Measurements from ENCODE around the gene ARL10. TPM values are rescaled to one million over a fixed set of nuclear protein-coding genes. Genes with fewer than 3 reads are reported as not detected.

The ARL10 gene
- polyA plus RNA-seq, 1 of the 3 experiments (the other 2 are of a cell fraction) = 4.6 TPM

DNA sequence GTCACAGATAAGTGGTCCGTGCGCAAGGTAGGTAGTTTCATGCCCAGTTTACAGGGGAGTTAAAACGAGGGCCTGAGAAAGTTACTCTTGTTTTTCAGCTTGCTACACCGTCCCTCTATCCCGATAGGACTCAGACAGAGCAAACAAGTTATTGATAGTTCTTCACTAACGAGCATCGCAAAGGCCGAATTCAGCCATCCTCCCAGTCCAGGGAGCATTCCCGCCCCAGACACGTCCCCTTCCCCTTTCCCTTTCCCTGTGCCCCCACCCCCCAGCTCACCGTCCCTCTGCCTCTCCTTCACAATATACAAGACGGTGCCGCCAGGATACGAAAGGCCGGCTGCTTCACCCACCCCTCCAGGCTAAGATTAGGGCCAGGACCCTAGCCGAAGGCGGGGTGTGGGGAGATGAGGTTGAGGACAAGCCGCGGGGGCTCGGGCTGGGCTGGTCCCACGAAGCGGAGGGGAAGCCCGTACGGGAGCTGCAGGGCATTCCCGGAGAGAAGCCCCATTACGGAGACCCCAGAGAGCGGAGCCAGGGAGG lies 4.3 kb upstream of the ARL10 start:
- H3K36me3 ChIP-seq (replicated peaks in 1 of 2; ENCODE audit: control insufficient read depth in 1 of 2, insufficient read depth in 2 of 2, low read length in 1 of 2) = peaks cover 19 to 21% of the 10 kb centered on the region in 2 experiments
- TF ChIP-seq, protein P1, sequence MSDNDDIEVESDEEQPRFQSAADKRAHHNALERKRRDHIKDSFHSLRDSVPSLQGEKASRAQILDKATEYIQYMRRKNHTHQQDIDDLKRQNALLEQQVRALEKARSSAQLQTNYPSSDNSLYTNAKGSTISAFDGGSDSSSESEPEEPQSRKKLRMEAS (IDR thresholded peaks at IDR 0.05; ENCODE audit: low read depth) = no peak
- TF ChIP-seq RAD21 (IDR thresholded peaks at IDR 0.05; ENCODE audit: low read length) = no peak
- TF ChIP-seq NFIC (IDR thresholded peaks at IDR 0.05; ENCODE audit: borderline replicate concordance) = no peak
- TF ChIP-seq POLR2AphosphoS5 (IDR thresholded peaks at IDR 0.05; ENCODE audit: low read depth, low read length) = no peak
- TF ChIP-seq, protein P2, sequence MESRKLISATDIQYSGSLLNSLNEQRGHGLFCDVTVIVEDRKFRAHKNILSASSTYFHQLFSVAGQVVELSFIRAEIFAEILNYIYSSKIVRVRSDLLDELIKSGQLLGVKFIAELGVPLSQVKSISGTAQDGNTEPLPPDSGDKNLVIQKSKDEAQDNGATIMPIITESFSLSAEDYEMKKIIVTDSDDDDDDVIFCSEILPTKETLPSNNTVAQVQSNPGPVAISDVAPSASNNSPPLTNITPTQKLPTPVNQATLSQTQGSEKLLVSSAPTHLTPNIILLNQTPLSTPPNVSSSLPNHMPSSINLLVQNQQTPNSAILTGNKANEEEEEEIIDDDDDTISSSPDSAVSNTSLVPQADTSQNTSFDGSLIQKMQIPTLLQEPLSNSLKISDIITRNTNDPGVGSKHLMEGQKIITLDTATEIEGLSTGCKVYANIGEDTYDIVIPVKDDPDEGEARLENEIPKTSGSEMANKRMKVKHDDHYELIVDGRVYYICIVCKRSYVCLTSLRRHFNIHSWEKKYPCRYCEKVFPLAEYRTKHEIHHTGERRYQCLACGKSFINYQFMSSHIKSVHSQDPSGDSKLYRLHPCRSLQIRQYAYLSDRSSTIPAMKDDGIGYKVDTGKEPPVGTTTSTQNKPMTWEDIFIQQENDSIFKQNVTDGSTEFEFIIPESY (IDR thresholded peaks at IDR 0.05; ENCODE audit: borderline replicate concordance, low read depth) = no peak
- TF ChIP-seq FOXM1 (IDR thresholded peaks at IDR 0.05; ENCODE audit: low read depth) = no peak
- no peak for TF ChIP-seq EP300 (IDR thresholded peaks at IDR 0.05; ENCODE audit: borderline replicate concordance in 1 of 2, low read depth in 1 of 2, low read length in 1 of 2)
- peaks cover 32% of the 10 kb centered on the region for H4K20me1 ChIP-seq (ENCODE audit: insufficient read depth)
- no peaks in the 10 kb centered on the region for H3K27me3 ChIP-seq (ENCODE audit: insufficient read depth)
- WGBS (ENCODE audit: low lambda C conversion rate) = 4% methylated on average over 26 of the region's 27 CpGs
- H2AFZ ChIP-seq (ENCODE audit: low read depth) = peak overlapping the region; percentile 76
- H3K4me3 ChIP-seq (ENCODE audit: low read depth in 2 of 2, low read length in 1 of 2) = peak overlapping the region; percentile 80 to 98
- H3K79me2 ChIP-seq (ENCODE audit: insufficient read depth) = peaks cover 56% of the 10 kb centered on the region
- H3K4me2 ChIP-seq = peak overlapping the region; percentile 91
- DNase-seq = no peak
- H3K9ac ChIP-seq = peak overlapping the region; percentile 88
- H3F3A ChIP-seq (replicated peaks; ENCODE audit: insufficient read depth) = peaks cover 3% of the 10 kb centered on the region
- CTCF ChIA-PET = interaction anchor here (1.6 to 1.9 kb wide), 2 partner anchors 27 to 31 kb away, joined by 3 to 7 read pairs; partner anchors contain the start of genes HIGD2A and NOP16
- peak overlapping the region; percentile 50 to 80; a peak in 3 of 4 replicates for H3K27ac ChIP-seq (ENCODE audit: low read depth in 2 of 2, low read length in 1 of 2)
- H3K9me2 ChIP-seq = no peaks in the 10 kb centered on the region
- POLR2A ChIA-PET = interaction anchor here (0.7 to 1.9 kb wide), 7 partner anchors 9 to 56 kb away, joined by 3 to 7 read pairs (median 5); partner anchors contain the start of genes CLTB, HIGD2A and NOP16
- no peaks in the 10 kb centered on the region for H3K9me3 ChIP-seq
- peaks cover 0 to 13% of the 10 kb centered on the region in 2 experiments; a peak in 1 of 4 replicates for H3K4me1 ChIP-seq (ENCODE audit: control insufficient read depth in 1 of 2, insufficient read depth in 2 of 2, low read depth in 1 of 2, low read length in 1 of 2)

DNA sequence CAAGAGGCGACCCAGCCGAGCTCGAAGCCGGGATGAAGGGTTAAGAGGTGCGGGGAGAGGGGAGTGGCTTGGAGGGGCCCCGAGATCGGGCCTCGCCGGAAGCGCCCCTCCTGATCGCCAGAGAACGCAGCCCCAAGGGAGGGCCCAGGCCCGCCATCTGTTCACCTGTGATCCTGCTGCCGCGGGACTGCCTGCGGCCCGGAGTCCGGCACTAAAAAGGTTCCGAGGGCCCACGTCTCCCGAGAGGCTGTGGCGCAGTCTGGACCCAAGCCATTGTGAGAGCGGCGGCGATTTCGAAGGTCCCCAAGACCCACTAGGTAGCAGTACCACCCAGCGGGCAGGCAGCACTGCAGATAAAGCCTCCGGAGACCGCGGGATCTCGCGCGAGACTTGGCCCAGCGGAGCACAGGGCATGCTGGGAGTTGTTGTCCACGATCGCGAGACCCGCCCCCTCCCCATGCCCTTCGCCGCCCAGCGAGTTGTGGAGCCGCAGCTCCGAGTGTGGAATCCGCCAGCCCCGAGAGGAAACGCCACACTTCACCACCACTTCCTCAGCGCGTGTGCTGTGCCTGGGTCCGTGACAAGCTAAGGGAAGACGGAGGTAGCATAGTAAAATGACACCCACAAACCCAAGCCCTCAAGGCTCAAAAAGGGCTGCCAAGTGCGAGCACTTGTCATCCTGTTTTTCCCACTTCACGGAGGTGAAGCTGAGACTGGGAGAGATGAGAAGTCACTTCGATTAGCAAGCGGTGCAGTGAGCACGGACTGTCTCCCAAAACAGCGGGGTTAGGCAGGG lies 3.7 kb upstream of the ARL10 start, which contains the start of gene KIAA1191:
Gene KIAA1191, minus strand, starts transcription at position 328 of the 796 bp plus-strand sequence. CDS start 2,256 bp downstream, outside the sequence.
- Histone ChIP-seq H3K4me3 (ENCODE audit: low read depth in 2 of 2, low read length in 1 of 2) (peak within 1 kb of the TSS; percentile 80 to 98), H3K9ac (peak within 1 kb of the TSS; percentile 88), H2AFZ (ENCODE audit: low read depth) (peak within 1 kb of the TSS; percentile 76), H3K27me3 (ENCODE audit: insufficient read depth) (no peaks in the 10 kb centered on the region), H3K4me1 (ENCODE audit: control insufficient read depth in 1 of 2, insufficient read depth in 2 of 2, low read depth in 1 of 2, low read length in 1 of 2) (peaks cover 0 to 18% of the 10 kb centered on the region in 2 experiments; a peak in 1 of 4 replicates), H3K27ac (ENCODE audit: low read depth in 2 of 2, low read length in 1 of 2) (peak within 1 kb of the TSS; percentile 50 to 80; a peak in 3 of 4 replicates), H3K79me2 (ENCODE audit: insufficient read depth) (peaks cover 49% of the 10 kb centered on the region), H3K36me3 (replicated peaks in 1 of 2; ENCODE audit: control insufficient read depth in 1 of 2, insufficient read depth in 2 of 2, low read length in 1 of 2) (peaks cover 14 to 15% of the 10 kb centered on the region in 2 experiments), H4K20me1 (ENCODE audit: insufficient read depth) (peaks cover 25% of the 10 kb centered on the region), H3F3A (replicated peaks; ENCODE audit: insufficient read depth) (peaks cover 3% of the 10 kb centered on the region), H3K9me2 (no peaks in the 10 kb centered on the region), H3K9me3 (no peaks in the 10 kb centered on the region), H3K4me2 (peak within 1 kb of the TSS; percentile 91)
- ChIA-PET CTCF (interaction anchor here (1.0 to 2.0 kb wide), 4 partner anchors 26 to 632 kb away, joined by 3 to 10 read pairs (median 6); partner anchors contain the start of genes FAF2, HIGD2A and NOP16), POLR2A (interaction anchor here (0.7 to 1.9 kb wide), 9 partner anchors 10 to 86 kb away, joined by 3 to 7 read pairs (median 3); partner anchors contain the start of genes CLTB, FAF2, HIGD2A and NOP16)
- peak; percentile 92 for DNase-seq
- WGBS (ENCODE audit: low lambda C conversion rate) = 4% methylated on average over 23 of the region's 56 CpGs
- no peak for TF ChIP-seq FOXM1 (IDR thresholded peaks at IDR 0.05; ENCODE audit: low read depth)
- no peak for TF ChIP-seq RXRA (IDR thresholded peaks at IDR 0.05; ENCODE audit: borderline replicate concordance, low read depth)
- TF ChIP-seq, protein P3, sequence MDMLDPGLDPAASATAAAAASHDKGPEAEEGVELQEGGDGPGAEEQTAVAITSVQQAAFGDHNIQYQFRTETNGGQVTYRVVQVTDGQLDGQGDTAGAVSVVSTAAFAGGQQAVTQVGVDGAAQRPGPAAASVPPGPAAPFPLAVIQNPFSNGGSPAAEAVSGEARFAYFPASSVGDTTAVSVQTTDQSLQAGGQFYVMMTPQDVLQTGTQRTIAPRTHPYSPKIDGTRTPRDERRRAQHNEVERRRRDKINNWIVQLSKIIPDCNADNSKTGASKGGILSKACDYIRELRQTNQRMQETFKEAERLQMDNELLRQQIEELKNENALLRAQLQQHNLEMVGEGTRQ (IDR thresholded peaks at IDR 0.05; ENCODE audit: borderline replicate concordance, low read depth, low read length) = no peak; the same call in 1 of the 2 replicates
- TF ChIP-seq RAD21 (IDR thresholded peaks at IDR 0.05; ENCODE audit: low read length) = peak; percentile 34
- peak; percentile 28; the same call in 1 of the 2 replicates for TF ChIP-seq GATA2 (CRISPR knock-in tag; IDR thresholded peaks at IDR 0.05)
- TF ChIP-seq, protein P4, sequence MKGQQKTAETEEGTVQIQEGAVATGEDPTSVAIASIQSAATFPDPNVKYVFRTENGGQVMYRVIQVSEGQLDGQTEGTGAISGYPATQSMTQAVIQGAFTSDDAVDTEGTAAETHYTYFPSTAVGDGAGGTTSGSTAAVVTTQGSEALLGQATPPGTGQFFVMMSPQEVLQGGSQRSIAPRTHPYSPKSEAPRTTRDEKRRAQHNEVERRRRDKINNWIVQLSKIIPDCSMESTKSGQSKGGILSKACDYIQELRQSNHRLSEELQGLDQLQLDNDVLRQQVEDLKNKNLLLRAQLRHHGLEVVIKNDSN (IDR thresholded peaks at IDR 0.05; ENCODE audit: borderline replicate concordance, low read depth) = no peak
- TF ChIP-seq GABPA (IDR thresholded peaks at IDR 0.05; ENCODE audit: low read depth) = no peak
- TF ChIP-seq, protein P1 (IDR thresholded peaks at IDR 0.05; ENCODE audit: low read depth) = no peak
- TF ChIP-seq NFIC (IDR thresholded peaks at IDR 0.05; ENCODE audit: borderline replicate concordance) = peak; percentile 16; the same call in 1 of the 2 replicates
- no peak for TF ChIP-seq MEF2A (IDR thresholded peaks at IDR 0.05; ENCODE audit: borderline replicate concordance, low read depth)
- TF ChIP-seq JUND (IDR thresholded peaks at IDR 0.05) = no peak
- peak; percentile 71; the same call in 1 of the 2 replicates for TF ChIP-seq TAF1 (IDR thresholded peaks at IDR 0.05; ENCODE audit: borderline replicate concordance, low read depth, low read length)
- no peak; a peak in 1 of 4 replicates for TF ChIP-seq EP300 (IDR thresholded peaks at IDR 0.05; ENCODE audit: borderline replicate concordance in 1 of 2, low read depth in 1 of 2, low read length in 1 of 2)

All from SK-N-SH (cell line).